Activated T-cell treated with anti-CD3 and anti-CD28 coated beads, Interleukin-2, amount 50 U/mL, for 4 hours (primary cell): ENCODE results near the gene TUBB6. TPM values are rescaled to one million over a fixed set of nuclear protein-coding genes. Genes with fewer than 3 reads are reported as not detected.

Experiments used
- ATAC-seq, 2 donors: fragments of 200-7000 bp; cut with Tn5 transposase; one replicate each; pipeline ENCODE4 v1.10.0; 2021
- DNase-seq: peaks from one replicate; pipeline ENCODE4 v3.0.0-alpha.2; 2020
- H3K27me3 Mint-ChIP-seq: one replicate; pipeline ENCODE4 v1.8.0; 2021; ENCODE audit warnings: low read depth, mixed read lengths
- H3K36me3 Mint-ChIP-seq: one replicate; pipeline ENCODE4 v1.8.0; 2022; ENCODE audit warnings: mixed read lengths; ENCODE audit not compliant: insufficient read depth
- H3K4me1 Mint-ChIP-seq: one replicate; pipeline ENCODE4 v1.8.0; 2021; ENCODE audit warnings: low read depth, mixed read lengths
- H3K4me3 Mint-ChIP-seq: one replicate; pipeline ENCODE4 v1.8.0; 2021; ENCODE audit warnings: mild to moderate bottlenecking, moderate library complexity, mixed read lengths
- H3K9me3 Mint-ChIP-seq: one replicate; pipeline ENCODE4 v1.8.0; 2021; ENCODE audit warnings: mixed read lengths
- total RNA-seq, 3 donors: library from RNA; stranded (reverse); gene quantifications; one replicate each; pipeline ENCODE4 v1.2.1, GENCODE V29; 2021

Gene TUBB6
- total RNA-seq, 3 donors from 2014 or later: 1.1 to 2.6 (median 1.3) TPM

DNA sequence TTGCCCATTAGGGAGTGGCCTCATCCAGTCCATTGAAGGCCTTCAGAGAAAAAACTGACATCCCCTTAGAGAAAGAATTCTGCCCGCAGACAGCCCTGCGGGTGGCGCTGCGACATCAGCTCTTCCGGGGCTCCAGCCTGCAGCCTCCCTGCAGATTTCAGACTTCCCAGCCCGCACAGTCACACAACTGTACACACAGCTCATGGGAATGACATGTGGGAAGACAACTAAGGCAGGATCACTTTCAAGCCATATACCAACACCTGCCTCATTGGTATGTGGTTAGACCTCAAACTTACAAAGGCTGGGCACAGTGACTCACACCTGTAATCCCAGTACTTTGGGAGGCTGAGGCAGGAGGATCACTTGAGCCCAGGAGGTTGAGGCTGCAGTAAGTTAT, 24.8 kb upstream of the TUBB6 start:
- no peaks in the 10 kb centered on the region for H3K36me3 Mint-ChIP-seq
- peaks cover 2% of the 10 kb centered on the region for H3K4me1 Mint-ChIP-seq
- ATAC-seq: no peak
- peaks cover 19% of the 10 kb centered on the region for H3K27me3 Mint-ChIP-seq
- no peak overlapping the region for H3K4me3 Mint-ChIP-seq
- DNase-seq: no peak
- H3K9me3 Mint-ChIP-seq: no peaks in the 10 kb centered on the region

DNA sequence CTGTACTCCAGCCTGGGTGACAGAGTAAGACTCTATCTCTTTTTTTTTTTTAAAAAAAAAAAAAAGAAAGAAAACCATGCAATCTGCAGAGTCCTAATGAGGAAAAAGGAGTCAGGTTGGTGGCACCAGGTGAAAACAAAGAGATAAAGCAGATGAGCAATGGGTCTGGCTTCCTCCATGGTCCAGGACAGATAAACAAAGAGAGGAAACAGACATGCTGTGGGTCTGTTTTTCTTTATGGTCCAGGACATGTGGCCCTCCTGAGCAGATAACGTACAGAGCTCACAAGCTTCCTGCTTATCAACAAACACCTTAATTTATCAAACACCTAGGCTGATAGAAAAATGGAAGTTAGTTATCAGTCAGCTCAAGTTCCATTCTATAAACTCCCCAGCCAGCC, 24.4 kb upstream of the TUBB6 start:
- ATAC-seq: no peak
- Mint-ChIP-seq H3K36me3 (no peaks in the 10 kb centered on the region), H3K4me1 (peaks cover 2% of the 10 kb centered on the region), H3K4me3 (no peak overlapping the region), H3K9me3 (no peaks in the 10 kb centered on the region), H3K27me3 (peaks cover 23% of the 10 kb centered on the region)
- DNase-seq: no peak

DNA sequence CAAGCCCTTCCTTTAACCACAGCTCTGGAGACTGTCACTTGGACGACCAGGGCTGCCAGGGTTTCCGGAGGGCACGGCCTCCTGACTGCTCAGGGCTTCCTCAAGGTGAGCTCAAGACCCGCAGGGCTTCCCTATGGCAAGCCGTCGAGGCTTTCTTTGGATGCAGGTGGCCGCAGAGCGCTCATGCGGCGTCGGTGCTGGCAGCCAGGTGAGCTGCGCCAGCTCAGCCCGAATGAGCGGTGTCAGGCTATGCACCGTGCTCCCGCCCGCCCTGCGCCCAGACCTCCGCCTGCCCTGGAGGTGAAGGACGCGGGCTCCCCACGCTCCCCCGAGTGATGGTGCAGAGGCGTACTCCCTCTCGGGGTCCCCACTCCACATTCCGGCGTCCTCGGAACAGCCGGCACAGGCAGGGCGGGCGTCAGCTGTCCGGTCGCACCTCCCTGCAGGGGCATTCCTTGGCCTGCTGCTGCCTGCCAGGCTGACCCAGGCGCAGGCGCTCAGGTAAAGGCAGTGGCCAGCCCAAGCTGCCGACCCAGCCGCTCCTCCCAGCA, 20.8 kb upstream of the TUBB6 start:
- H3K4me1 Mint-ChIP-seq: peaks cover 2% of the 10 kb centered on the region
- H3K27me3 Mint-ChIP-seq: peaks cover 43% of the 10 kb centered on the region
- H3K36me3 Mint-ChIP-seq: no peaks in the 10 kb centered on the region
- no peaks in the 10 kb centered on the region for H3K9me3 Mint-ChIP-seq
- no peak overlapping the region for H3K4me3 Mint-ChIP-seq
- ATAC-seq (no peak), DNase-seq (no peak)

DNA sequence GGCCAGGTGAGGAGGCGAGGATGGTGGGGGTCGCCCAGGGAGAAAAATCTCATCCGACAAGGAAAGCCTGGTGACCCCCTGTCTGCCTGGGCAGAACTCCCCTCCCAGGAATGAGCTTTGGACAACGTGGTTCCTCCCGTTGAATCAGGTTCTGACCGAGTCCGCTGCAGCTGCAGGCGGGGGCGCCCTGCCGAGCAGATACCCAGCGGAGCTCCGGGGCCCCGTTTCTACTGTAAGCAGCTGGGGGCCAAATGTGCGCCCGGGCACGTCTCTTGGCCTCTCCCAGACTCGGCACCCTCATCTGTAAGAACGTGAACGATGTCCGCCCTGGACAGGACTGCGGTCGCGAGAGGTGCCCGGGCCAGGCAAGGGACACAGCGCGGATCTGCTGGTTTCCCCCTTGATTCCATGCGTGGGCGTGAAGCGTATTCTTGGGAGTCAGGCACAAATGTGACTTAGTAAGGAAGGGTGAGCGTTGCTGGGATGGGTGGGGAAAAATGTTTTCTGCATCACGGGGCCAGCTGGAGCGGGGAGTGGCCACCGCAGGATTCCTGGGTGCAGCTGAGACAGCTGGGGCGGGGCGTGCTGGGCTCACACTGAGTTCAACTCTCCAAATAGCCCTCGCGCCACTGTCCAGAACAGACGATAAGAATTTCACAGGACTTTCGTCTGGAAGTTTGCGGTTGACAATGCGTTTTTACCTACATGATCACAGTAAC, 20.2 kb upstream of the TUBB6 start:
- Mint-ChIP-seq H3K4me3 (no peak overlapping the region), H3K36me3 (no peaks in the 10 kb centered on the region), H3K4me1 (peaks cover 2% of the 10 kb centered on the region), H3K9me3 (no peaks in the 10 kb centered on the region), H3K27me3 (peaks cover 43% of the 10 kb centered on the region)
- no peak for DNase-seq
- ATAC-seq: peak in 1 of 2 donors; percentile 18

DNA sequence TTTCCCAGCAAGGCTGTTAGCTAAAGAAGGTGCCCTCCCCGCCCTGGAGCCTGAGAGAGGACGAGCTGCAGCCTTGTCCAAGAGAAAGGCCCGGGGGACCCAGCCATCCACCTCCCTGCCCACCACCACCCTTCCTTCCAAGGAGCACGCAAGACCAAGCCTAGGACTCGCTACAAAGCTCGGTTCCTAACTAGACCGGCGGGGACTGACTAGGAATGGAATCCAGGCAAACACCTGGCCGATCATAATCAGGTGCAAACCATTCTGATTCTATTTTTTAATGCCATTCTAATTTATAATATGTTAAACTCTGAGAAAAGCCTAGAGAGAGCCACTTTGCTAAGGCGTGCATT, 19.7 kb upstream of the TUBB6 start:
- Mint-ChIP-seq H3K4me1 (peaks cover 2% of the 10 kb centered on the region), H3K9me3 (no peaks in the 10 kb centered on the region), H3K4me3 (no peak overlapping the region), H3K36me3 (no peaks in the 10 kb centered on the region), H3K27me3 (peaks cover 43% of the 10 kb centered on the region)
- no peak for DNase-seq
- ATAC-seq: no peak

DNA sequence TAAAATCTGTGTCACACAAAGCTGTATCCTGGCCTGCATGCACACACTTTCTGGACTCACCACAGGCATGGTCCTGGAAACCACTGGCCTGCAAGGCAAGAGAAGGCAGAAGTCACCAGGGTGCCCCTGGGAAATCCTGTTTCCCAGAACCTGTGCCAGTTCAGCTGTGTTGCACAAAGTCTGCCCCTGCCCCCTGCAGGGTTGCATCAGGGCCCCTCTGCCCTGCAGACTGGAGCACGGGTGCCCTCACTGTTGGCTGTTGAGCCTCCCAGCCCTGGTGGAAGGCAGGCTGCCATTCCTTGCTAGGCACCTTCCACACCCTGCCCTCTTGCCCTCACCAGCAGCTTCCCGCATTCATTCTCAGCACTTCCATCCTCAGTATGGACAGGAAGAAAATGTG, 18.0 kb upstream of the TUBB6 start:
- no peak for ATAC-seq

DNA sequence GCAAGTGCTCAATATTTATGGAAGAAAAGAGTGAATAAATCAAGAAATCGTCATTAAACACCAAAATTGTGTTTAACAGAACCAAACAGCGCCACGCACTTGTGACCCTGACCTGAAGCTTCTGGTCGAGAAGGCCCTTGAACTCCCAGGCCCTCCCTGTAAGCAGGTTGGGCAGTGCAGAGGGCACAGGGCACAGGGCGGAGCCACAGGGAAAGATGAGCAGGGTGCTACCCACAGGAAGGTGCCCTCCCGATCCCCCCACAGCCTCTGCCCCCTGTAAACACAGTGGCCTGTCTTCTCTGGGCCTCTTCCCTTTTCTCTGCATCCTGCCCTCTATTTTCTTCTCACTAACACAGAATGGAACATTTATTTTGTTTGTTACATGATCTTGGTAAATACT, 16.9 kb upstream of the TUBB6 start:
- Mint-ChIP-seq H3K9me3 (no peaks in the 10 kb centered on the region), H3K4me1 (peaks cover 2% of the 10 kb centered on the region), H3K4me3 (no peak overlapping the region), H3K36me3 (no peaks in the 10 kb centered on the region), H3K27me3 (peaks cover 45% of the 10 kb centered on the region)
- DNase-seq (no peak), ATAC-seq (no peak)

More for the DNA sequence above, 18.0 kb upstream of the TUBB6 start:
- H3K4me3 Mint-ChIP-seq: no peak overlapping the region
- H3K27me3 Mint-ChIP-seq: peaks cover 44% of the 10 kb centered on the region
- DNase-seq: no peak
- H3K36me3 Mint-ChIP-seq: no peaks in the 10 kb centered on the region
- H3K4me1 Mint-ChIP-seq: peaks cover 2% of the 10 kb centered on the region
- H3K9me3 Mint-ChIP-seq: no peaks in the 10 kb centered on the region

DNA sequence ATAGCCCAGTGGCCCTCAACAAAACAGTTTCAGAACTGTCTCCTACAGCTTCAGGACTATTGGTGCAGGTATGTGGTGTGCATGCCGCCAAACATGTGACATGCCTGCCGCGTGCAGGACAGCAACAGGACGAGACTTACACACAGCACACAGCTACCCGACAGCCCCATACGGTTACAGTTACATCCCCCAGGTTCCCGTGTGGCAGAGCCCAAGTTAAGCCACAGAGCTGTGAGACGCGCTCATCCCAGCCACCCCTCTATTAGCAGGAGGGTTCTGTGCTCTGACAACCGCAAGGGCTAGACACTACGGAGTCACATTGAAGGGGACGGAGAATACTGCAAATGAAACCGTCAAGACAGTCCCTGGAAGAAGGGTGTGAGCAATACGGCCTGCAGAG, 16.4 kb upstream of the TUBB6 start:
- H3K9me3 Mint-ChIP-seq: no peaks in the 10 kb centered on the region
- DNase-seq (no peak), ATAC-seq (no peak)
- H3K27me3 Mint-ChIP-seq: peaks cover 45% of the 10 kb centered on the region
- H3K4me1 Mint-ChIP-seq: peaks cover 2% of the 10 kb centered on the region
- H3K36me3 Mint-ChIP-seq: no peaks in the 10 kb centered on the region
- H3K4me3 Mint-ChIP-seq: no peak overlapping the region

DNA sequence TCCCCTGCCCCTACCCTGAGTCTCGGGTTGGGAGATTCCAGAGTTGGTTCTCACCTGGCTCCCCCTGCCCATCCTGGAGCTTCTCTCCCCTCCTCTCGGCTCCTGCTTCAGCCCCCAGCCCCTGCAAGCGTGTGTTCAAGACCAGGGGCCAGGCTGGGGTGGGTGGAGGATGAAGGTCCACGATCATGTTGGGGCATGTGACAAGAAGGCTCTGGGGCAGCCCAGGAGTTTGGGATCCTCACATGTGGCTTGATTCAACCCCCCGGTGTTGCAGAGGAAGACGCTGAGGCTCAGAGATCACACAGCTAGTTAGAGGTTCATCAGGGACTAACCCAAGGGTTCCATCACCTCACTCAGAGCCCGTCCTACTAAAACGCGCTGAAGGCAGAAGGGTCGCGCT, 14.2 kb upstream of the TUBB6 start:
- ATAC-seq (no peak), DNase-seq (no peak)
- H3K27me3 Mint-ChIP-seq: peaks cover 30% of the 10 kb centered on the region
- no peaks in the 10 kb centered on the region for H3K9me3 Mint-ChIP-seq
- no peak overlapping the region for H3K4me3 Mint-ChIP-seq
- no peaks in the 10 kb centered on the region for H3K36me3 Mint-ChIP-seq
- H3K4me1 Mint-ChIP-seq: no peaks in the 10 kb centered on the region

DNA sequence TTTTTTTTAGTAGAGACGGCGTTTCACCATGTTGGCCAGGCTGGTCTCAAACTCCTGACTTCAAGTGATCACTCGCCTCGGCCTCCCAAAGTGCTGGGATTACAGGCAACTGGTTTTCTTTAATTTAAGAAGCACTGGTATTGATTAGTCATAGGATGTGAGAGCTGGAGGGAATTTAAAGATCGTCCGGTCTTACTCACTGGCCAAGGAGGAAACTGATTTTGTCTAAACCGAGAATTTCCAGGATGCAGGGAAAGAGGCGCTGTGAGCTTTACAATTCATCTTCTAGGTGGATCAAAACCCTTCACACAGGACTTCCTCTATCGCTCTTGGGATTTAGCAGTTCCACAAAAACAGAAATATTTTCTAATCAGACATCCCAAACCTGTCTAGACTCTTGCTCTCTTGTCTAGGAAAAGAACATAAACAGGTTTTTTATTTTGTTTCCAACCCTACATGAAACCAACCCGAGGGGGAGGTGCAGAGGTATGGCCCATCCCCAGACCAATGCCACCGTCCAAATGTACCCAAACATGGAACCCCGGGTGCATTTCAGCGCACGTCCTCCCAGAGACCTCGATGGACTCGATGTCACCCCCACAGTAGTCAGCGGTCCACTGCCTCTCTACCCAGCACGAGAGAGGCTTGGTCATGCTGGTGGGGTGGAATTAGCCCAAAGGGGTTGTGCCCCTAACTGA, 12.5 kb upstream of the TUBB6 start:
- no peak overlapping the region for H3K4me3 Mint-ChIP-seq
- ATAC-seq: no peak

DNA sequence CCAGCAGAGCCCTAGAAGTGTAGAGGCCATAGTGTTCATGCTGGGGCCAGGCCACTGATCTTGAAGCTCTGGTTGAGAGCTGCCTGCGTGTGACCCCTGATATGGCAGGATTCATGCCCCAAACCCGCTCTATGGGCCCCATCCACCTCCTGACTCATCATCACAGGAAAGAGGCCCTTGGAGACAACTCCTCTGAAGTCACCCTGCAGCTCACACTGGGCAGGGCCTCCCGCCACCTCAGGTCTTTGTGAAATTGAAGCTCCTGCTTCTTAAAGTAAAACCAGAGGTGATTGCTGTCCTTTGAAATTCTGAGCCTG, 12.0 kb upstream of the TUBB6 start:
- no peaks in the 10 kb centered on the region for H3K4me1 Mint-ChIP-seq
- no peak for ATAC-seq
- H3K27me3 Mint-ChIP-seq: peaks cover 17% of the 10 kb centered on the region
- H3K9me3 Mint-ChIP-seq: no peaks in the 10 kb centered on the region
- no peak overlapping the region for H3K4me3 Mint-ChIP-seq
- no peak for DNase-seq
- no peaks in the 10 kb centered on the region for H3K36me3 Mint-ChIP-seq

More for the DNA sequence above, 12.5 kb upstream of the TUBB6 start:
- no peaks in the 10 kb centered on the region for H3K36me3 Mint-ChIP-seq
- no peaks in the 10 kb centered on the region for H3K4me1 Mint-ChIP-seq
- no peak for DNase-seq
- no peaks in the 10 kb centered on the region for H3K9me3 Mint-ChIP-seq
- peaks cover 17% of the 10 kb centered on the region for H3K27me3 Mint-ChIP-seq

DNA sequence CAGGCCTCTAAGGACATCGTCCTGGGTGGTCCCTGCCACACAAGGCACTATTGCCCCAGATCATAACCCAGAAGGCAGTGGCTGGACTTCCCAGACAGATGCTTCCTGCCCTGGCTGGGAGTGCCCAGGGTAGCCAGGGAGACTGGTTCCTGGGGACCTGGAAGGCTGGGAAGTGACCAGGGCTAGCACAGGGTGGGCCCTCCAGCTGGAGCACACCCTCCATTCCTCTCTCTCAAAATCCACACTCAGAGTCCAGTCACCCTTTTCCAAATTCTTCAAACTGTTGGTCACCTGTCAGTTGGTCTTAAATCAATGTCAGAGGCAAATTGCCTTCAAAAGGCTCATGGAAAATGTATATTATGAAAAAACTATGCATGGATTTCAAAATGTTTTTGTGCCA, 11.6 kb upstream of the TUBB6 start:
- Mint-ChIP-seq H3K4me1 (no peaks in the 10 kb centered on the region), H3K4me3 (no peak overlapping the region), H3K9me3 (no peaks in the 10 kb centered on the region), H3K27me3 (peaks cover 15% of the 10 kb centered on the region), H3K36me3 (no peaks in the 10 kb centered on the region)
- ATAC-seq (no peak), DNase-seq (no peak)

DNA sequence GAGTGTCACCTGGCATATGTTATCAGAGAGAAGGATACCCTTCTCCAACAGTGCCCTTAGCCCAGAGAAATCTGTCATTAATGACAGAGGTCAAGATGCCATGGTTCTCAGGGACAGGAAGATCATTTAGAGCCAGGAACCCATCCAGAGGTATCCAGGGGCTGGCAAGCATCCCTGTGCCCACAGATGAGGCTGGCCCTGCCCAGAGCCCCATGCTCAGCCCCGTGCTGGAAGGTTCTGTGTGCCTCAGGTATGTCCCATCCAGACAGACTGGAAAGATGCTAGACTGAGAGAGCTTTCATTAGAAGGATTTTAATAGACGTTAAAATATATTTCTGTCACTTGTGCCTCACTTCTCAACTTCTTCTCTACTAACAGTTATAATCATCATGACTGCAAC, 8.2 kb upstream of the TUBB6 start:
- Mint-ChIP-seq H3K4me3 (no peak overlapping the region), H3K36me3 (no peaks in the 10 kb centered on the region), H3K9me3 (no peaks in the 10 kb centered on the region), H3K4me1 (no peaks in the 10 kb centered on the region), H3K27me3 (peaks cover 11% of the 10 kb centered on the region)
- no peak for DNase-seq
- no peak for ATAC-seq

DNA sequence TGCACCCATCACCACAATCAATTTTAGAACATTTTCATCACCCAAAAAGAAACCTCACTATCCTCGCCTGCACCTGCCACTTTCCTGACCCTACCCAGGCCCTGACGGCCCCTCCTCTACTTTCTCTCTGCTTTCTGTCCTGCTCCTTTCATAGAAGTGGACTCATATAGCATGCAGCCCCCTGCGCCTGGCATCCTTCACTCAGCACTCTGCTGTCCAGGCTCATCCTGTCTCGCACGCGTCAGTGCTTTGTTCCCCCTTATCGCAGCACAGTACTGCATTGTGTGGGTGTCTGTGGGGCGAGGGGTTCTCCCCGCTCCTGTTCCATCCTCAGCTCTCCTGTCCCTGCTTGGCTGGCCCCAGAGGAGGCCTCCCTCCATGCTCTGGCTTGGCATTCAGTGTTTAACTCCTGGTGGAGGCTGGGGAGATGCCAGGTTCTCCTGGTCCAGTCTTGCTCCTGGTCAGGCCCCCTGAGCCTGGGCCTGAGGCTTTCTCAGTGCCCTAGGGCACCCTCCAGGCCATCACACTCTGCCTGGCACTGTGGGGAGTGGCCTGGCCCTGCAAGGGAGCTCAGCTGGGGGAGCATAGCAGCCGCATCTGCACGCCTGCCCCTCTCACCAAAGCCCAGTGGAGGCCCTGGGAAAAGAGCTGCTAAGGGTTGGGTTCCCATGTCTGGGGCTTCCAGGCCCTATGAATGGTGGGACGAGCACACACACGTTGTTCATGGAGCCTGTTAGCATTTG, 6.6 kb upstream of the TUBB6 start:
- Mint-ChIP-seq H3K36me3 (no peaks in the 10 kb centered on the region), H3K27me3 (peaks cover 23% of the 10 kb centered on the region), H3K4me1 (no peaks in the 10 kb centered on the region), H3K9me3 (no peaks in the 10 kb centered on the region), H3K4me3 (no peak overlapping the region)
- no peak for ATAC-seq
- DNase-seq: no peak
